K562 (cell line): Measurements from ENCODE around the gene RINT1. TPM values are rescaled to one million over a fixed set of nuclear protein-coding genes. Genes with fewer than 3 reads are reported as not detected.

Source experiments
- ATAC-seq: fragments of 200-7000 bp; cut with Tn5 transposase; 3 replicates; pipeline ENCODE4 v1.9.1; 2020; ENCODE audit warnings: moderate library complexity
- BruUV-seq: library from RNA; stranded (reverse); fragments of 400-500 nt; replicated peaks from 2 replicates; lab custom pipeline; 2021; lab: Mats Ljungman, UMichigan
- CTCF ChIA-PET: fragments of 300-600 bp; formaldehyde crosslinking; extraction: SDS; loops from one replicate; lab custom pipeline; 2021; ENCODE audit warnings: low intra/inter-chr PET ratio; lab: Yijun Ruan, JAX
- POLR2A ChIA-PET: fragments of 300-600, 350-650 bp; sonication (Branson Sonifier 250); formaldehyde crosslinking; extraction: SDS; loops from one replicate; lab custom pipeline; 2021; ENCODE audit warnings: antibody characterized with exemption, inconsistent platforms; lab: Yijun Ruan, JAX
- DNase-seq, 4 experiments: peaks; one replicate each; pipeline versions ENCODE4 v3.0.0 to v3.0.0-alpha.2; 2011 to 2018; ENCODE audit warnings: low spot score in 3 of 4, mixed read lengths in 3 of 4; ENCODE audit errors: extremely low read depth in 1 of 4
- FAIRE-seq: peaks from 2 replicates; lab custom pipeline; 2011; peaks lifted over from hg19 to GRCh38; lab: Jason Lieb, UNC
- H2AFZ ChIP-seq: 2 replicates; pipeline ENCODE4 v1.6.0; 2011; ENCODE audit warnings: low read depth, low read length, control low read depth, inconsistent platforms
- H3K27ac ChIP-seq: fragments of 200-600 bp; 3 replicates; pipeline ENCODE4 v1.8.0; 2011; ENCODE audit warnings: low read depth, mild to moderate bottlenecking, control low read depth, inconsistent platforms, low read length, moderate library complexity, mixed read lengths; ENCODE audit errors: extremely low read depth
- H3K27me3 ChIP-seq, 2 experiments: fragments of 300-600 bp in 1 of 2; 2 replicates in 1 of 2; 3 replicates in 1 of 2; pipeline versions ENCODE4 v1.6.0 to v1.8.0; 2011; ENCODE audit warnings: inconsistent platforms in 2 of 2, low read length in 2 of 2, mild to moderate bottlenecking in 1 of 2, mixed read lengths in 1 of 2, moderate library complexity in 1 of 2; ENCODE audit not compliant: control insufficient read depth in 2 of 2, insufficient read depth in 2 of 2
- H3K36me3 ChIP-seq: fragments of 300-600 bp; 3 replicates; pipeline ENCODE4 v1.8.0; 2011; ENCODE audit warnings: mild to moderate bottlenecking, low read length, inconsistent platforms; ENCODE audit not compliant: control insufficient read depth, insufficient read depth
- H3K4me1 ChIP-seq, 2 experiments: fragments of 200-600 bp in 1 of 2; replicated peaks in 1 of 2; 2 replicates in 1 of 2; 3 replicates in 1 of 2; pipeline versions ENCODE4 v1.5.1 to v1.8.0; 2011; ENCODE audit warnings: inconsistent platforms in 2 of 2, low read length in 2 of 2, mild to moderate bottlenecking in 1 of 2, mixed read lengths in 1 of 2, moderate library complexity in 1 of 2; ENCODE audit not compliant: control insufficient read depth in 2 of 2, insufficient read depth in 2 of 2
- H3K4me2 ChIP-seq: 2 replicates; pipeline ENCODE4 v1.6.1; 2011; ENCODE audit warnings: low read length, control low read depth, inconsistent platforms, mixed read lengths; ENCODE audit not compliant: insufficient read depth
- H3K4me3 ChIP-seq: fragments of 200-600 bp; sonication (generic), shearing (Covaris generic); 2 replicates; pipeline ENCODE4 v1.5.1; 2016; ENCODE audit warnings: control low read depth, inconsistent platforms
- H3K79me2 ChIP-seq: fragments of 200-600 bp; 3 replicates; pipeline ENCODE4 v1.8.0; 2011; ENCODE audit warnings: low read length, inconsistent platforms; ENCODE audit not compliant: control insufficient read depth, insufficient read depth
- H3K9ac ChIP-seq, 2 experiments: 2 replicates each; pipeline versions ENCODE4 v1.6.0 to v1.6.1; 2011; ENCODE audit warnings: low read depth in 2 of 2, low read length in 2 of 2, control low read depth in 1 of 2, inconsistent platforms in 1 of 2, mild to moderate bottlenecking in 1 of 2, mixed read lengths in 1 of 2; ENCODE audit not compliant: insufficient read depth in 1 of 2
- H3K9me1 ChIP-seq: one replicate; pipeline ENCODE4 v1.6.0; 2011; ENCODE audit warnings: inconsistent platforms, mild to moderate bottlenecking, low read length, moderate library complexity; ENCODE audit not compliant: control insufficient read depth, insufficient read depth
- H3K9me3 ChIP-seq: replicated peaks from 2 replicates; pipeline ENCODE4 v1.5.1; 2011; ENCODE audit warnings: low read depth, low read length, inconsistent platforms; ENCODE audit not compliant: control insufficient read depth, insufficient read depth
- H4K20me1 ChIP-seq: replicated peaks from 2 replicates; pipeline ENCODE4 v1.6.1; 2011; ENCODE audit warnings: low read length, inconsistent platforms, mixed read lengths; ENCODE audit not compliant: control insufficient read depth, insufficient read depth
- BCOR ChIP-seq: fragments of 450-650 bp; IDR thresholded peaks from 2 replicates; pipeline ENCODE4 v1.6.1; 2016
- ELF2 ChIP-seq: fragments of 250-450 bp; sonication (Bioruptor Pico); IDR thresholded peaks from 2 replicates; pipeline ENCODE4 v1.5.0; 2021; ENCODE audit warnings: mild to moderate bottlenecking
- EP300 ChIP-seq: IDR thresholded peaks from 2 replicates; pipeline ENCODE4 v1.6.1; 2012; ENCODE audit warnings: low read length, improper control_type of control experiment
- FOXP4 ChIP-seq: sonication (generic); formaldehyde crosslinking; IDR thresholded peaks from 2 replicates; pipeline ENCODE4 v1.8.0; 2022; ENCODE audit warnings: mild to moderate bottlenecking, missing genetic modification reagents, borderline replicate concordance
- KDM1A ChIP-seq, 2 experiments: fragments of 450-650 bp; IDR thresholded peaks; 2 replicates each; pipeline ENCODE4 v1.6.1; 2016; ENCODE audit warnings: mild to moderate bottlenecking in 2 of 2
- PREB ChIP-seq: sonication (generic); formaldehyde crosslinking; IDR thresholded peaks from 2 replicates; pipeline ENCODE4 v1.8.1; 2023; ENCODE audit warnings: mild to moderate bottlenecking, missing genetic modification reagents
- RBM25 ChIP-seq: fragments of 200-400 bp; formaldehyde crosslinking; IDR thresholded peaks from 2 replicates; pipeline ENCODE4 v1.6.1; 2018; ENCODE audit warnings: low read length, low read depth, moderate library complexity; ENCODE audit not compliant: severe bottlenecking
- TFAP4 ChIP-seq: sonication (generic); formaldehyde crosslinking; IDR thresholded peaks from 2 replicates; pipeline ENCODE4 v1.8.0; 2022; ENCODE audit warnings: missing genetic modification reagents, mild to moderate bottlenecking, moderate library complexity, borderline replicate concordance
- ZFP30 ChIP-seq: fragments of 250-450 bp; sonication (Bioruptor Pico); IDR thresholded peaks from 2 replicates; pipeline ENCODE4 v1.8.0; 2022; ENCODE audit warnings: moderate library complexity, mild to moderate bottlenecking, inconsistent platforms, borderline replicate concordance
- ZFP36 ChIP-seq: fragments of 150-350 bp; IDR thresholded peaks from 2 replicates; pipeline ENCODE4 v1.6.1; 2018; ENCODE audit warnings: low read length, low read depth; ENCODE audit not compliant: partially characterized antibody
- WGBS: fragments of 100-300 bp; shearing (Covaris generic); methylation state at CpG from one replicate; pipeline ENCODE4 v1.1.6; 2016; ENCODE audit warnings: low coverage, mixed read lengths; ENCODE audit not compliant: insufficient coverage; ENCODE audit errors: missing lambda C conversion rate; 5-methylcytosine and 5-hydroxymethylcytosine counted together
- in situ Hi-C: fragments of 300-500 bp; cut with MboI; formaldehyde crosslinking; loops from 4 replicates; pipeline ENCODE4 v1.15.0; 2018; ENCODE audit warnings: inconsistent platforms, mixed read lengths
- intact Hi-C: fragments of 100-400 bp; cut with micrococcal nuclease; formaldehyde crosslinking; loops from 2 replicates; pipeline ENCODE4 v1.14.2; 2022
- polyA plus RNA-seq, 8 experiments: library from polyadenylated mRNA; depleted of rRNA in 4 of 8; stranded (reverse) in 5 of 8; unstranded in 3 of 8; fragments of >200 nt; fragmentation: Nextera tagmentation in 2 of 8; fragmentation: Illumina TruSeq in 1 of 8; extraction: Ambion mirVana in 2 of 8; extraction: Trizol in 1 of 8; gene quantifications; 2 replicates each; pipeline versions ENCODE4 v1.2.1 to v1.2.3, GENCODE V29; 2011 to 2014; ENCODE audit warnings: inconsistent platforms in 1 of 8, missing spikeins in 1 of 8
- total RNA-seq, 7 experiments: library from RNA; depleted of rRNA in 6 of 7; stranded (reverse); fragments of >200 nt in 6 of 7; fragmentation: Illumina TruSeq in 2 of 7; extraction: Trizol in 2 of 7; gene quantifications; 2 replicates each; pipeline versions ENCODE4 v1.2.1 to v1.2.3, GENCODE V29; 2011 to 2021; ENCODE audit warnings: low replicate concordance in 1 of 7

Gene RINT1
- total and polyA plus RNA-seq, 9 of the 15 experiments (the other 6 are each of a cell fraction or from before 2014, with no cell fraction given): 21.3 to 74.3 (median 27.4) TPM

- TF ChIP-seq ZFP30: no peak
These were observed 70.6 kb downstream of the RINT1 start (continued) for GRCh38 chr7:105602325-105603305.

- ATAC-seq (no peak), DNase-seq (no peak), FAIRE-seq (no peak)
- Histone ChIP-seq H3K27me3 (peaks cover 6 to 61% of the 10 kb centered on the region in 2 experiments; a peak in 4 of 5 replicates), H2AFZ (no peak overlapping the region), H4K20me1 (0 out of 2 replicates have a peak, but pooled peaks cover 6% of the 10 kb centered on the region), H3K9ac (no peak overlapping the region; a peak in 1 of 4 replicates), H3K9me3 (no peaks in the 10 kb centered on the region), H3K4me1 (peaks cover 0 to 12% of the 10 kb centered on the region in 2 experiments; a peak in 1 of 5 replicates), H3K27ac (no peak overlapping the region), H3K4me2 (no peak overlapping the region), H3K79me2 (no peaks in the 10 kb centered on the region), H3K9me1 (no peaks in the 10 kb centered on the region), H3K4me3 (no peak overlapping the region), H3K36me3 (no peaks in the 10 kb centered on the region)
- ChIA-PET CTCF (no interaction called here), POLR2A (interaction anchor here (0.8 to 1.4 kb wide), 4 partner anchors 10 to 33 kb away, joined by 3 to 5 read pairs (median 4); no protein-coding TSS in a partner anchor)
- no peak for TF ChIP-seq EP300
- 0 out of 2 replicates have a peak, but pooled peaks have one; percentile 50 for TF ChIP-seq PREB
- TF ChIP-seq BCOR: peak; percentile 69
- 0 out of 2 replicates have a peak, but pooled peaks have one; percentile 8 for TF ChIP-seq TFAP4 (CRISPR knock-in tag)
- peak; percentile 86 for TF ChIP-seq RBM25
- TF ChIP-seq KDM1A (IDR thresholded peaks at IDR 0.05): peak in 1 of 2 experiments; percentile 46; a peak in 1 of 4 replicates
- TF ChIP-seq FOXP4: no peak
- TF ChIP-seq ZFP36: peak; percentile 82
- TF ChIP-seq ELF2 (CRISPR knock-in tag): no peak
- no TSS peak for BruUV-seq
- intact Hi-C loops: no loop called here
- WGBS: 28% methylated on average over 8 of the region's 8 CpGs
- in situ Hi-C loops: loop anchor here (10.0 kb wide), 1 partner anchor 956 kb away; no protein-coding TSS in a partner anchor
These were observed 78.3 kb downstream of the RINT1 start for GRCh38 chr7:105610165-105610930.
